T-helper 2 cell (primary cell): ENCODE results near the gene PRAMEF25.
"Not testable (repeated sequence)": the region's sequence is repeated elsewhere in the genome, so short reads cannot be mapped to it uniquely, and the experiment has no call there.

Experiments used
- DNase-seq, 5 experiments: peaks; one replicate each; pipeline versions ENCODE4 v3.0.0 to v3.0.0-alpha.2; 2012 to 2022
- total RNA-seq, 2 donors: gene quantifications; one replicate each; lab custom pipeline; 2026; lab: John Stamatoyannopoulos, UW

PRAMEF25 gene
- 0 reads per million in 2 donors for total RNA-seq

GRCh38 chr1:13070474-13070873 is at the start of gene PRAMEF25:
PRAMEF25 (plus strand) TSS chr1:13070774; CDS start chr1:13073694, 2,920 bp downstream.
- not testable (repeated sequence) for DNase-seq

- DNase-seq: not testable (repeated sequence)
Measured at GRCh38 chr1:13056475-13056874, 14.1 kb upstream of the PRAMEF25 start, which contains the start of gene PRAMEF27. PRAMEF27 (minus strand) TSS chr1:13056575; CDS start chr1:13053659, 2,916 bp downstream.

- not testable (repeated sequence) for DNase-seq
Measured at GRCh38 chr1:13116754-13117153, 46.2 kb downstream of the PRAMEF25 start, which contains the start of gene HNRNPCL2. HNRNPCL2 (minus strand) TSS chr1:13116854; CDS start chr1:13116400, 454 bp downstream.
